Ramos (cell line): ENCODE results near the gene OST4.
"Not testable (repeated sequence)": the region's sequence is repeated elsewhere in the genome, so short reads cannot be mapped to it uniquely, and the experiment has no call there.

ENCODE experiments used
- in situ Hi-C: fragments of 300-500 bp; cut with MboI; formaldehyde crosslinking; loops from one replicate; pipeline ENCODE4 v1.14.3; 2022; ENCODE audit warnings: low sequenced_read_pairs; ENCODE audit not compliant: unreplicated experiment

OST4 gene

DNA sequence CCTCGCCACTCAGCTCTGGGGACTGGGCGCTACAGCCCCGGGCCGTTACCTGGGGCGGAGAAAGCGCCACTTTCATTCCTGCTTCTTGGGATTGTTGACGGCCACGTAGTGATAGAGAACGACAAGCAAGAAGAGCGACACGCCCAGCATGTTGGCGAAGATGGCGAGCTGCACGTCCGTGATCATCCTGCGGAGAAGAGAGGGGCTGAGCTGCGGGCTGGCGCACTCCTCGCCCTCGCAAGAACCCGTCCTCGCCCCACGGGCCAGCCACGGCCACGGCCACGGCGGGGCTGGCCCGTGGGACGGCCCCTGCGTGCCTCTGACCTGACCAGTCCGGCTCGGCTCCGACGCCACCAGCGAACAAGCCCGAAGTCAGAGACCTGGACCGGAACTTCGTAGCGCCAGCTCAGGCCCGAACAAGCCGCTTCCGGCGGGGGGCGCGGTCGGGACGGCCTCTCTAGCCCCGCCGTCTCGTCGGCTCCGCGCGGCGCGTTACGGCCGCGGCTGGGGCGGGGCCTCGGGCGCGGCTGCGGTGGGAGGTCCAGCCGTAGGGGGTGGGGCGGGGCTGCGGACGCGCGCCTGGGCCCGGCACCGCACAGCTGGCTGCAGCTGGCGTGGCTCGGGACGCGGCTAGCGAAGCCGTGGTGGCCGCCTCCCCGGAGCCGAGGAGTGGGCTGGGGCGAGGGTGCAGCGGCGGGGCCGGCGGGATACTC, at the start of gene OST4:
Gene OST4 (minus strand): TSS at position 378 of the 713 bp plus-strand sequence.
- in situ Hi-C loops, result no loop called here

DNA sequence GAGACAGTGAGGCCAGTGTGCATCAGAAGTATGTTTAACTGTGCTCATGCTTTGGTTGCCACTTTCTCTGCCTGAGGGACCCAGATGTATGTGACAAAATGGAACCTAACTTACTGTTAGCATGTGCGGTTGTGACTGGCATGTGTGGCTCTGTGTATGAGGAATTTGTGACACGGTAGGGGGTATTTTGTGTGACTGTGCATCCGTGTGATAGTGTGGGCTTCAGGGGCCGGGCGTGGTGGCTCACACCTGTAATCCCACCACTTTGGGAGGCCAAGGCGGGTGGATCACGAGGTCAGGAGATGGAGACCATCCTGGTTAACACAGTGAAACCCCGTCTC, 47.8 kb upstream of the OST4 start:
- in situ Hi-C loops, result not testable (repeated sequence)

DNA sequence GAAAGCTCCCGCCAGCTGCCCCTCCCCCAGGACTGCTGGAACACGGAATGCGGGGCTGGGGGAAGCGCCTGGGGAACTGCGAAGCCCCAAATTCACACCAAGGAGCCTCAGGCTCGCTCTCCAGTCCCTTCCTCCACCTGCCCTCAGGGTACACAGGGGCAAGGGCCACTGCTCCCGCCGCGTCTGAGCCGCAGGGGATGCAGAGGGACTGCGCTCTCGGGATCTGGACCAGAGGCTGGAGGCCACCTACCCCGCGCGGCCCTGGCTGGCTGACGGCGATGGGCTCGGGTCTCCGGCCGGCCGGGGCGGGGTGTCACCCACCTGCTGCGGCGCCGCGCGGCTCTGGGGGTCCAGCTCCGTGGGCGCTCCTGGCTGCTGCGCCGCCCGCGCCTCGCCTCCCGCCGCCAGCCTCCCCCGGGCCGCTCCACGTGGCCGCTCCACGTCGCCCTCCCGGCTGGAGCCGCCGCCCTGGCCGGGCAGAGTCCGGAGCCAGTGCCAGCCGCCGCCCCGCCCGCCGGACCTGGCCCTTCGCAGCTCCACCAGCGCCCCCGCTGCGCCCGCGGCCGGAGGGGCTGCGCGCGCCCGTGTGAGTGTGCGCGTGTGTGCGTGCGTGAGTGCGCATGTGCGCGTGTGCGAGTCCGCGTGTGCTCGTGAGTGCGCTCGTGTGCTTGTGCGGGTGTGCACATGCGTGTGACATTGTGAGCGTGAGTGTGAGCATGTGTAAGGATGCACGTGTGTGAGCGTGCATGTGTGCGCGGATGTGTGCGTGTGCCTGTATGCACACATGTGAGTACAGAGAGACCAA, 47.3 kb upstream of the OST4 start, which contains the start of gene CGREF1:
Gene CGREF1 (minus strand): TSS at position 604 of the 805 bp plus-strand sequence. CDS start 14,762 bp downstream, outside the sequence.
- in situ Hi-C loops, result no loop called here

DNA sequence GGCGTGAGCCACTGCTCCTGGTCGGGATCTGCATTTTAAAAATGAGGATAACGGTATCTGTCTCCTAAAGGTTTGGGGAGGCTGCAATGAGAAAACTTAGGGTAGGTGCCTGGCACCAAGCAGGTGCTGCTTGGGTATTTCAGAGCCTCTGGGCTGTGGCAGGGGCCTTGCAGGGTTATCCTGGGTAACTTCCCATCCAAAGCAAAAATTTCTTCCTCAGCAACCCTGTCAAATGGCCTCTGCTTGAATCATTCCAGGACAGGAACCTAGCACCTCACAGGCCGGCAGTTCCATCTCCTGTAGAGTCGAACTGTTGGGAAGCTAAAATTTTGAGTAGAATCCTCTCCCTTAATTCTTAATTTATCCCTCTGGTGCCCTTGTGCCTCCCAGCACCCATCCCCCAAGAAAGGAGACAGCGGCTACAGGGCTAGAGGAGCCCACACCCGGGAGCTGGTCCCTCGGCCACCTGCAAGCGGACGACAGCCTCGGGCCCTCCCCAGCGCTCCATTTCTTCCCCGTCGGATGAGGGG, 46.6 kb upstream of the OST4 start:
- in situ Hi-C loops, result no loop called here

DNA sequence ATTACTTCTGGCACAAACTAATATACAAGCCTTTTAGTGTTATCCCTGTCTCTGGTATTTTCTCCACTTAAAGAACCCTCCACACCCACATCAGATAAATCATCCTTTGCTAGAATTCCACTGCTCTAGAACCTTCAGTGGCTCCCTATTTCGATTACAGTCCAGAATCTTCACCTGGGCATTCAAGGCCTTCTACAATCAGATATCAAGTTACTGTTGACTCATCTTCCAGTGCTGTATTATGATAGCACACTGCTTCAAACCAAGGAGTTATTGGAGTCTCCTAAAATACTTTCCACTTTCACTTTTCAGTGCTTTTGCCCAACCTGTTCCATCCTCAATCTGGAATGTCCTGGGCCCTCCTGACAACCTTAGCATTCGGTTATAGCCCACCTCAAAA, 44.1 kb upstream of the OST4 start:
- in situ Hi-C loops, result no loop called here

DNA sequence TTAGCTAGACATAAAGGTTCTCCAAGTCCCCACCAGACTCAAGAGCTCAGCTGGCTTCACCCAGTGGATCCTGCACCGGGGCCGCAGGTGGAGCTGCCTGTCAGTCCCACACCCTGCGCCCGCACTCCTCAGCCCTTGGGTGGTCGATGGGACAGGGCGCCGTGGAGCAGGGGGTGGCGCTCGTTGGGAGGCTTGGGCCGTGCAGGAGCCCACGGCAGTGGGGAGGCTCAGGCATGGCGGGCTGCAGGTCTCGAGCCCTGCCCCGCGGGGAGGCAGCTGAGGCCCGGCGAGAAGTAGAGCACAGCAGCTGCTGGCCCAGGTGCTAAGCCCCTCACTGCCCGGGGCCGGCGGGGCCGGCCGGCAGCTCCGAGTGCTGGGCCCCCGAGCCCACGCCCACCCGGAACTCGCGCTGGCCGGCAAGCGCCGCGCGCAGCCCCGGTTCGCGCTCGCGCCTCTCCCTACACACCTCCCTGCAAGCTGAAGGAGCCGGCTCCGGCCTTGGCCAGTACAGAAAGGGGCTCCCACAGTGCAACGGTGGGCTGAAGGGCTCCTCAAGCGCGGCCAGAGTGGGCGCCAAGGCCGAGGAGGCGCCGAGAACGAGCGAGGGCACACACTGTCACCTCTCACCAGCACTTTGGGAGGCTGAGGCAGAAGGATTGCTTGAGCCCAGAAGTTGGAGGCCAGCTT, 40.1 kb upstream of the OST4 start:
- in situ Hi-C loops, result not testable (repeated sequence)

DNA sequence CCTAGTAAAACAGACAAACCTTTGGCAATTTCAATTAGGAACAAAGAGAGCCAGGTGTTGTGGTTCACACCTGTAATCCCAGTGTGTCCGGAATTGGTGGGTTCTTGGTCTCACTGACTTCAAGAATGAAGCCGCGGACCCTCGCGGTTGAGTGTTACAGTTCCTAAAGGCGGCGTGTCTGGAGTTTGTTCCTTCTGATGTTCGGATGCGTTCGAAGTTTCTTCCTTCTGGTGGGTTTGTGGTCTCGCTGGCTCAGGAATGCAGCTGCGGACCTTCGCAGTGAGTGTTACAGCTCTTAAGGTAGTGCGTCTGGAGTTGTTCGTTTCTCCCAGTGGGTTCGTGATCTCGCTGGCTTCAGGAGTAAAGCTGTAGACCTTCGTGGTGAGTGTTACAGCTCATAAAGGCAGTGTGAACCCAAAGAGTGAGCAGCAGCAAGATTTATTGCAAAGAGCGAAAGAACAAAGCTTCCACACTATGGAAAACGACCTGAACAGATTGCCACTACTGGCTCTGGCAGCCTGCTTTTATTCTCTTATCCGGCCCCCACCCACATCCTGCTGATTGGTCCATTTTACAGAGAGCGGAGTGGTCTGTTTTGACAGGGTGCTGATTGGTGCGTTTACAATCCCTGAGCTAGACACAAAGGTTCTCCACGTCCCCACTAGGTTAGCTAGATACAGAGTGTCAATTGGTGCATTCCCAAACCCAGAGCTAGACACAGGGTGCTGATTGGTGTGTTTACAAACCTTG, 39.3 kb upstream of the OST4 start:
- in situ Hi-C loops, result not testable (repeated sequence)

DNA sequence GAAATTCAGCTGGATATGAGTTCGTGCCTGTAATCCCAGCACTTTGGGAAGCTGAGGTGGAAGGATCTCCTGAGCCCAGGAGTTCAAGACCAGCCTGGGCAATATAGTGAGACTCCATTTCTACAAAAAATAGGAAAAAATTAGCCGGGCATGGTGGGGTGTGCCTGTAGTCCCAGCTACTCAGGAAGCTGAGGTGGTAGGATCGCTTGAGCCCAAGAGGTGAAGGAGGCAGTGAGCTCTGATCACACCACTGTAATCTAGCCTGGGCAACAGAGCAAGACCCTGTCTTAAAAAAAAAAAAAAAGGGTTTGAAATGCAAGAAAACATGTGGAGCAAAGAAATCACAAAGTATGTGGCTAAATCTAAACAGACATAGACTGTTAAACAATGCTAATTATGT, 37.6 kb upstream of the OST4 start:
- in situ Hi-C loops, result no loop called here

DNA sequence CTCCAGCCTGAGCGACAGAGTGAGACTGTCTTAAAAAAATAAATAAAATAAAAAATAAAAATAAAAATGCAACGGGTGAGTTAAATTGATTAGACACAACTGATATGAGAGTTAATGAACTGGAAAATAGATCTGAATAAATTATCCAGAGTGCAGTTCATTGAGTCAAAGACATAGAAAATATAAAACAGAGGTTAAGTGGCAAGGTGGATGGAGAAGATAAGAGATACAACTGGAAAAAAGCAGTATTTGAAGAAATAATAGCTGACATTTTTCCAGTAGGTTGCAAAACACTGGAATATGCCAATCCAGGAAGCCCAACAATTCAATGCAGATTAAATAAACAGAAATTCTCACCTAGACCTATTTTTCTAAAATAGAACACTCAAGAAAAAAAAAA, 36.8 kb upstream of the OST4 start:
- in situ Hi-C loops, result no loop called here

DNA sequence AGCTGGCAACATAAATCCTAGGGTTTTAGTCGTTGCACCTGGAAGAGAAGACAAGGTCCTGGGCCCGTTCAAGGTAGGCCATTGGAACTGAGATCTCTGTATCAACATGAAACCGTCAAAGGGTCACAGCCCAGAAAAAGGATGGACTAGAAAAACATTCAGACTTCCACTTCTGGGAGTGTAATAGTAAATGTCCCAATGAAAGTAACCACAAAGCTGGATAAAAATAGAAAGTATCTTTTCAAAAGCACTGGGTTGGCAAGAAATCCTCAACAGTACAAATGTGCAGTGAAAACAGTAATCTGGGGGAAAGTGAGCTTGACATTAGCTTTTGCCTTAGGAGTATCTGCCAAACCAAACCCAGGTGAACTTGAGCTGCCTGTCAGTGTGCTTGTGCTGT, 34.5 kb upstream of the OST4 start:
- in situ Hi-C loops, result no loop called here

DNA sequence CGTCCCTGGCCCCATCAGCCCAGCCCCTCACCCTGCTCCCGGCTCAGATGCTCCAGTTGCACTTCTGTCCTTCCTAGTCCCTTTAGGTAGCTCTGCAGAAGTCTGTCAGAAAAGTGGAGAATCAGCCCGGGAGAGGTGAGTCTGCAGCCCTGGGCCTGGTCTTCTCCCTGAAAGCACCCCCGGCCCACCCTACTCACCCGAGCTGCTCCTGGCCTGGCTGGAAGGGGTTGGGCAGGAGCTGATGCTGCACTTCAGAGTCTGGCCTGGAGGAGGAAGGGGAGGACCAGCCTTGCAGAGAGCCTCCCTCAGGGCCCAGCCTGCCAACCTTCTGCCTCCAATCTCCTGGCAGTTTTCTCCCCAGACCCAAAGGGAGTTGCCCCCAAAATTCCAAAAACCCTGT, 30.9 kb upstream of the OST4 start:
- in situ Hi-C loops, result loop anchor here (5.0 kb wide), 1 partner anchor 180 kb away; the partner anchor contains the start of gene TRIM54

DNA sequence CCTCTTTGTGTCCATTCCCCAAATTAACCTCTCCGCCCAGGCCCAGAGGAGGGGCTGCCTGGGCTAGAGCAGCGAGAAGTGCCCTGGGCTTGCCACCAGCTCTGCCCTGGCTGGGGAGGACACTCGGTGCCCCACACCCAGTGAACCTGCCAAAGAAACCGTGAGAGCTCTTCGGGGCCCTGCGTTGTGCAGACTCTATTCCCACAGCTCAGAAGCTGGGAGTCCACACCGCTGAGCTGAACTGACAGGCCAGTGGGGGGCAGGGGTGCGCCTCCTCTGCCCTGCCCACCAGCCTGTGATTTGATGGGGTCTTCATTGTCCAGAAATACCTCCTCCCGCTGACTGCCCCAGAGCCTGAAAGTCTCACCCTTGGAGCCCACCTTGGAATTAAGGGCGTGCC, 28.6 kb upstream of the OST4 start:
- in situ Hi-C loops, result loop anchor here (5.0 kb wide), 1 partner anchor 182 kb away; the partner anchor contains the start of gene TRIM54

DNA sequence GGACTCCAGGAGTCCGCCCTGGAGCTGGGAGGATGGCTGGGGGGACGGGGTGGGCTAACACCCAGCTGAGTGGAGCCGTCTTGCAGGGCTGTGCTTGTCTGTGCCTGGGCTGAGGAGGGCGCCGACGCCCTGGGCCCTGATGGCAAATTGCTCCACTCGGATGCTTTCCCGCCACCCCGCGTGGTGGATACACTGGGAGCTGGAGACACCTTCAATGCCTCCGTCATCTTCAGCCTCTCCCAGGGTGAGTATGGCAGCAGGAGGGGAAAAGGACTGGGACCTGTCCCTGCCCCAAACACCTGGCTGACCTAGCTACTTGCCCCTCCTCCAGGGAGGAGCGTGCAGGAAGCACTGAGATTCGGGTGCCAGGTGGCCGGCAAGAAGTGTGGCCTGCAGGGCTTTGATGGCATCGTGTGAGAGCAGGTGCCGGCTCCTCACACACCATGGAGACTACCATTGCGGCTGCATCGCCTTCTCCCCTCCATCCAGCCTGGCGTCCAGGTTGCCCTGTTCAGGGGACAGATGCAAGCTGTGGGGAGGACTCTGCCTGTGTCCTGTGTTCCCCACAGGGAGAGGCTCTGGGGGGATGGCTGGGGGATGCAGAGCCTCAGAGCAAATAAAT, 28.0 kb upstream of the OST4 start:
- in situ Hi-C loops, result no loop called here

DNA sequence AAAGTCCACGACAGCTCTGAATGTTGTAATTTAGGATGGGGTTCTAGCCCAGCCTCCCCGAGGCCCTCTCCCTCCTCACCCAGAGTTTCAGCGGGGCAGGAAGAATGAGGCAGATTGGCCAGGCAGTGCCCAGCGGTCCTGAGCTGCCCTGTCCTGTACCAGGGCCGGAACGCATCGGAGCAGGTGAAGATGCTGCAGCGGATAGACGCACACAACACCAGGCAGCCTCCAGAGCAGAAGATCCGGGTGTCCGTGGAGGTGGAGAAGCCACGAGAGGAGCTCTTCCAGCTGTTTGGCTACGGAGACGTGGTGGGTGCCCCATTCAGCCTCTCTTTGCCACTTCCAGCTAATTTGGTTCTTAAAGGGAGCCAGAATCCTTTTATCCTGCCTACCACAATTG, 25.9 kb upstream of the OST4 start:
- in situ Hi-C loops, result no loop called here

DNA sequence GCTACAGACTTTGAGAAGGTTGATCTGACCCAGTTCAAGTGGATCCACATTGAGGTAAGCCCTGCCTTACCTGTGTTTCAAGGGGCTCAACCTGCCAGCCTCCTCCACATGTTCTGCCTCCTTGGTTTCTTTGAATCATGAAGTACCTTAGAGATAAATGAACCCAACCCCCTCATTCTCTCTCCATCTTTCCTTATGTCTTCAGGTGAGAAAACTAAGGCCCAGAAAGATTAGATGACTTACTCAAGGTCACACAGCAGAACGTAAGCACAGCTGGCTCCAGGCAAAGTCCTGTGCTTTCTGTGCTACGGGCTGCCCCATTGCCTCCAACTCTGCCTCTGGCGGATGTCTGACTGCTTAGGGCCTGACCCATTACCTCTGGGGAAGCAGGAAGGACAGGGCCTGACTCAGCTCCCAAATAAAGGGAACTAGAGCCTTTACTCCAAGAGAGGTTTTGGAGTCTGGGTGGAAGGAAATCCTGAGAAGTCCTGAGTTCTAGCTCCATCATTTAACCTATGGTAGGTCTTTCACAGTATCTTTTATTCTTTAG, 25.4 kb upstream of the OST4 start:
- in situ Hi-C loops, result no loop called here

DNA sequence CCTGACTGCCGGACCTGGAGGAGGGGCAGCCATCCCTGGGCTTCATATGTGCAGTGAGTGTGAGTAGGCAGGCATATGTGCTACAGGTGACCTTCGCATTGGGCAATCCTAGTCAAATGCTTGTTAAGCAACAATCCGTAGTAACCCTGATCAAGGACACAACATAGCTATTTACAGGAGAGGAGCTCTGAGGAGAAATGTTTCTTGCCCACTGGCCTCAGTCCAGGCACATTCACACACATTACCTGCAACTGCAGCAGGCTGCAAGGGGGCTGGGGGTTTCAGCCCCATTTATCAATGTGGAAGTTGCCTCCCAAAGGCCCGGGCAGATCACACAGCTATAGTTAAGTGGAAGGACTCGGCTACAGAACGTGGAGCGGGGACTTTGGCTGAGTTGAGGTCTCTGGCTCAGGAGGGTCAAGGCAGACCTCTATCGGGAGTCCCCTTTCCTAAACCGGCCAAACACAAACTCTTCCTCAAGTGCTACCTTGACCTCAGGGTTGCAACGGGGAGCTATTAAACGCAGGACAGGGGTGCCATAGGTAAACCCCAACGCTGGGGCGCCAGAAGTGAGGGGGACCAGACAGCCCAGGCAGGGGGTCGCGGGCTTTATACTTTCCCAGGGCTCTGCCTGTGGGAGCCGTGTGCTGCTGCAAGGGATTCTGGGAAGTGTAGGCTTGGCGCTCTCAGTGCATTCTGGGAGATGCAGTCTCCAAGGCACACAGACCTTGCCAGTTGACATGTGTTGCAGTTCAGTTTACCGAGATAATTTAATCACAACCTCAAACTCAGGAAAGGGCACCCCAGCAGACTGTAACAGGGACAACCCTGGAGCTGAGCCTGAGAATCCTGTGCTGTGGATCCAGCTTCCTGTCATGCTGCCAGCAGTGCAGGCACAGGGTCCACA, 24.5 kb upstream of the OST4 start:
- in situ Hi-C loops, result no loop called here

DNA sequence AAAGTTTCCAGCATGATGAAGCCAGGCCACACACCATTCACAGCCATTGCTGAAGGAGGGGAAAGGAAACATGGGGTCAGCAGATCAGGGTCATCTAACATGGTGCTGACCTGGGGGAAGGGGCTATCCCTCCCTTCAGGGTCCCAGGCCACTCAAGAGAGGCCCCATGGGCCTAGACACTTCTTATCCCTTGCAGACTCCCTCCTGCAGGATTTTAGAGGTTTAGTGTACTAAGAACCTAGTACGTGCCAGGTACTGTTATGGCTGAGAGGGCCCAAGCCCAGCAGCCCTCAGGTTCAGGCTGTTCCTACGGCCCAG, 23.9 kb upstream of the OST4 start:
- in situ Hi-C loops, result no loop called here

DNA sequence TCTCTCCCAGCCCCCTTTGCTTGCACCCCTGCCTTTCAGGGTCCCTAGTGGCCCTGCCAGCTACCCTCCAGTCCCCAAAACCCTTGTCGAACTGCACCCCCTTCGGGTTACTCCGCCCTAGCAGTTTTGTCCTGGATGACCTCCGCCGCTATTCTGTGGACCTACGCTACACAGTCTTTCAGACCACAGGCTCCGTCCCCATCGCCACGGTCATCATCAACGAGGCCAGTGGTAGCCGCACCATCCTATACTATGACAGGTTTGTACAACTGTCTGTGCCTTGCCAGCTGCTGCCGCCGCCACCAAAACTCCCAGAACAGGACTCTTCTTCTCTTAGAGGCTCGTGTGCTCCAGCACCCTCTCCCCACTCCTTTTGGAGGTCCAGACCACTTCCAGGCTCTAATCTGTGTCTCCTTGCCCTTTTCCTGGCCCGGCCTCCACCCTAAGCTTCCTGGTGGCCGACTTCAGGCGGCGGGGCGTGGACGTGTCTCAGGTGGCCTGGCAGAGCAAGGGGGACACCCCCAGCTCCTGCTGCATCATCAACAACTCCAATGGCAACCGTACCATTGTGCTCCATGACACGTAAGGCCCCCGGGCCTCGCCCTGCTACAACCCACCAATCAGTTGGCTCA, 23.0 kb upstream of the OST4 start:
- in situ Hi-C loops, result no loop called here
